H1 (cell line): ENCODE data around the gene NFIC. TPM values are rescaled to one million over a fixed set of nuclear protein-coding genes. Genes with fewer than 3 reads are reported as not detected.

ENCODE experiments used
- CTCF ChIA-PET: fragments of 300-600 bp; sonication (Branson Sonifier 250); formaldehyde crosslinking; loops from one replicate; lab custom pipeline; 2021; ENCODE audit not compliant: partially characterized antibody; lab: Charles Lee
- POLR2A ChIA-PET: fragments of 300-600 bp; sonication (Branson Sonifier 250); formaldehyde crosslinking; loops from one replicate; lab custom pipeline; 2021; ENCODE audit warnings: inconsistent platforms; ENCODE audit not compliant: partially characterized antibody; lab: Charles Lee
- DNase-seq, 2 experiments: peaks; one replicate each; pipeline versions ENCODE4 v3.0.0 to v3.0.0-alpha.2; 2010 to 2022; ENCODE audit warnings: low spot score in 2 of 2, low read depth in 1 of 2, mixed read lengths in 1 of 2
- FAIRE-seq: peaks from 2 replicates; lab custom pipeline; 2011; peaks lifted over from hg19 to GRCh38; lab: Jason Lieb, UNC
- H2AFZ ChIP-seq: 2 replicates; pipeline ENCODE4 v1.8.1; 2012; ENCODE audit warnings: low read length, inconsistent platforms
- H2AK5ac ChIP-seq: 2 replicates; pipeline ENCODE4 v1.6.1; 2013; ENCODE audit warnings: low read depth, low read length
- H2BK120ac ChIP-seq: replicated peaks from 2 replicates; pipeline ENCODE3; 2013; ENCODE audit warnings: low read depth, low read length, inconsistent platforms
- H2BK12ac ChIP-seq: 2 replicates; pipeline ENCODE4 v1.6.1; 2013; ENCODE audit warnings: low read depth, low read length
- H2BK15ac ChIP-seq: 2 replicates; pipeline ENCODE4 v1.6.1; 2013; ENCODE audit warnings: low read length
- H2BK20ac ChIP-seq: 2 replicates; pipeline ENCODE4 v1.6.1; 2013; ENCODE audit warnings: low read length
- H2BK5ac ChIP-seq: 2 replicates; pipeline ENCODE4 v1.6.1; 2013; ENCODE audit warnings: low read depth, low read length
- H3K14ac ChIP-seq: 2 replicates; pipeline ENCODE4 v1.6.1; 2013; ENCODE audit warnings: inconsistent platforms; ENCODE audit not compliant: insufficient read length
- H3K18ac ChIP-seq: 2 replicates; pipeline ENCODE4 v1.6.1; 2013; ENCODE audit warnings: low read length; ENCODE audit errors: extremely low read depth
- H3K23ac ChIP-seq: 2 replicates; pipeline ENCODE4 v1.6.1; 2013; ENCODE audit warnings: inconsistent platforms; ENCODE audit not compliant: insufficient read length
- H3K23me2 ChIP-seq: 2 replicates; pipeline ENCODE4 v1.6.1; 2013; ENCODE audit warnings: low read depth, low read length
- H3K27ac ChIP-seq: 2 replicates; pipeline ENCODE4 v1.6.1; 2011; ENCODE audit warnings: low read depth, low read length, inconsistent platforms
- H3K27me3 ChIP-seq, 4 experiments: replicated peaks in 1 of 4; 1 replicate in 1 of 4; 2 replicates in 3 of 4; pipeline versions ENCODE4 v1.6.1 to v1.8.1; 2011 to 2013; ENCODE audit warnings: low read length in 3 of 4, mild to moderate bottlenecking in 3 of 4, inconsistent platforms in 2 of 4, mixed read lengths in 2 of 4, moderate library complexity in 1 of 4; ENCODE audit not compliant: control insufficient read depth in 3 of 4, insufficient read depth in 3 of 4; ENCODE audit errors: extremely low read depth in 1 of 4
- H3K36me3 ChIP-seq, 4 experiments: 2 replicates each; pipeline versions ENCODE4 v1.6.1 to v1.8.1; 2011 to 2013; ENCODE audit warnings: mild to moderate bottlenecking in 4 of 4, low read length in 3 of 4, moderate library complexity in 2 of 4, control low read depth in 1 of 4, inconsistent platforms in 1 of 4; ENCODE audit not compliant: insufficient read depth in 4 of 4, control insufficient read depth in 2 of 4
- H3K4ac ChIP-seq: replicated peaks from 2 replicates; pipeline ENCODE3; 2013; ENCODE audit warnings: low read length, low read depth, mixed read lengths, inconsistent platforms; ENCODE audit not compliant: insufficient read length
- H3K4me1 ChIP-seq, 4 experiments: replicated peaks in 1 of 4; 1 replicate in 1 of 4; 2 replicates in 3 of 4; pipeline versions ENCODE4 v1.6.1 to v1.8.1; 2011 to 2013; ENCODE audit warnings: low read length in 3 of 4, inconsistent platforms in 2 of 4, mixed read lengths in 1 of 4; ENCODE audit not compliant: insufficient read depth in 4 of 4, control insufficient read depth in 3 of 4
- H3K4me2 ChIP-seq, 2 experiments: 2 replicates each; pipeline versions ENCODE4 v1.6.1 to v1.8.1; 2011 to 2013; ENCODE audit warnings: low read depth in 2 of 2, low read length in 2 of 2, control low read depth in 1 of 2, inconsistent platforms in 1 of 2, mild to moderate bottlenecking in 1 of 2; ENCODE audit not compliant: insufficient read depth in 1 of 2
- H3K4me3 ChIP-seq, 4 experiments: fragments of 200-600, 300-600 bp in 1 of 4; sonication (generic), shearing (Covaris generic), sonication (Bioruptor Twin) in 1 of 4; 2 replicates each; pipeline versions ENCODE4 v1.5.1 to v1.8.1; 2011 to 2016; ENCODE audit warnings: low read length in 4 of 4, low read depth in 3 of 4, control low read depth in 2 of 4, inconsistent platforms in 2 of 4, mild to moderate bottlenecking in 2 of 4, mixed read lengths in 1 of 4, moderate library complexity in 1 of 4; ENCODE audit not compliant: insufficient read depth in 2 of 4; ENCODE audit errors: extremely low read depth in 1 of 4
- H3K56ac ChIP-seq: replicated peaks from 2 replicates; pipeline ENCODE3; 2013; ENCODE audit warnings: low read depth, mild to moderate bottlenecking, mixed read lengths, low read length, inconsistent platforms; ENCODE audit not compliant: insufficient read length
- H3K79me1 ChIP-seq: 2 replicates; pipeline ENCODE4 v1.6.1; 2013; ENCODE audit warnings: low read depth, low read length, control low read depth
- H3K79me2 ChIP-seq, 2 experiments: 2 replicates each; pipeline versions ENCODE4 v1.6.1 to v1.8.1; 2012 to 2013; ENCODE audit warnings: low read length in 2 of 2, mild to moderate bottlenecking in 2 of 2, inconsistent platforms in 1 of 2; ENCODE audit not compliant: insufficient read depth in 2 of 2, control insufficient read depth in 1 of 2
- H3K9ac ChIP-seq, 4 experiments: replicated peaks in 1 of 4; 1 replicate in 1 of 4; 2 replicates in 3 of 4; pipeline versions ENCODE4 v1.6.1 to v1.8.1; 2011 to 2013; ENCODE audit warnings: low read depth in 3 of 4, low read length in 3 of 4, control low read depth in 2 of 4, mild to moderate bottlenecking in 2 of 4, moderate library complexity in 2 of 4, inconsistent platforms in 1 of 4; ENCODE audit errors: extremely low read depth in 1 of 4
- H3K9me3 ChIP-seq, 2 experiments: 2 replicates each; pipeline versions ENCODE4 v1.6.1 to v1.8.1; 2012 to 2013; ENCODE audit warnings: mild to moderate bottlenecking in 2 of 2, moderate library complexity in 2 of 2, control low read depth in 1 of 2, inconsistent platforms in 1 of 2, low read depth in 1 of 2, low read length in 1 of 2, mixed read lengths in 1 of 2; ENCODE audit not compliant: insufficient read depth in 2 of 2
- H4K20me1 ChIP-seq, 2 experiments: replicated peaks in 1 of 2; 2 replicates each; pipeline versions ENCODE3 to v1.8.1; 2011 to 2013; ENCODE audit warnings: inconsistent platforms in 2 of 2, low read length in 2 of 2, mild to moderate bottlenecking in 1 of 2; ENCODE audit not compliant: insufficient read depth in 2 of 2, control insufficient read depth in 1 of 2
- H4K5ac ChIP-seq: 2 replicates; pipeline ENCODE4 v1.6.1; 2013; ENCODE audit warnings: low read length, low read depth, mixed read lengths, inconsistent platforms; ENCODE audit not compliant: insufficient read length
- H4K8ac ChIP-seq: 2 replicates; pipeline ENCODE4 v1.8.0; 2013; ENCODE audit warnings: mild to moderate bottlenecking, moderate library complexity, low read length, inconsistent platforms; ENCODE audit not compliant: insufficient read depth; ENCODE audit errors: extremely low read depth
- H4K91ac ChIP-seq: replicated peaks from 2 replicates; pipeline ENCODE3; 2013; ENCODE audit warnings: low read length, mixed read lengths, inconsistent platforms; ENCODE audit not compliant: insufficient read length
- ASH2L ChIP-seq: fragments of 200-600, 300-600 bp; sonication (generic); IDR thresholded peaks from one replicate; pipeline ENCODE4 v1.7.1; 2017; ENCODE audit warnings: low read length
- ATF3 ChIP-seq: IDR thresholded peaks from 2 replicates; pipeline ENCODE4 v1.6.1; 2011; ENCODE audit warnings: low read depth, mild to moderate bottlenecking, low read length; ENCODE audit not compliant: insufficient read depth
- EP300 ChIP-seq, 2 experiments: IDR thresholded peaks; 1 replicate in 1 of 2; 2 replicates in 1 of 2; pipeline ENCODE4 v1.6.1; 2011 to 2012; ENCODE audit warnings: low read depth in 2 of 2, low read length in 2 of 2, mild to moderate bottlenecking in 2 of 2, borderline replicate concordance in 1 of 2, inconsistent platforms in 1 of 2, moderate library complexity in 1 of 2
- KDM5A ChIP-seq: fragments of 200-600 bp; IDR thresholded peaks from 2 replicates; pipeline ENCODE4 v1.7.1; 2012; ENCODE audit warnings: mild to moderate bottlenecking, low read length, inconsistent platforms, mixed read lengths
- MAFK ChIP-seq: IDR thresholded peaks from 2 replicates; pipeline ENCODE4 v1.6.1; 2012; ENCODE audit warnings: low read depth, mild to moderate bottlenecking, improper control_type of control experiment, low read length
- SP4 ChIP-seq: IDR thresholded peaks from 2 replicates; pipeline ENCODE4 v1.6.1; 2012; ENCODE audit warnings: low read length, inconsistent platforms
- TCF12 ChIP-seq: IDR thresholded peaks from 2 replicates; pipeline ENCODE4 v1.6.1; 2011; ENCODE audit warnings: low read depth, mild to moderate bottlenecking, low read length
- WGBS, 2 experiments: shearing (Covaris generic) in 1 of 2; methylation state at CpG; one replicate each; pipeline versions ENCODE4 v1.1.6 to v1.1.7; 2013 to 2015; ENCODE audit warnings: low lambda C conversion rate in 2 of 2, mixed read lengths in 2 of 2, inconsistent platforms in 1 of 2, low coverage in 1 of 2, missing lambda C conversion rate in 1 of 2; ENCODE audit not compliant: insufficient replicate concordance in 2 of 2, insufficient coverage in 1 of 2, insufficient read length in 1 of 2; ENCODE audit errors: extremely low coverage in 1 of 2, missing lambda C conversion rate in 1 of 2; 5-methylcytosine and 5-hydroxymethylcytosine counted together
- polyA plus RNA-seq, 7 experiments: library from polyadenylated mRNA; depleted of rRNA in 3 of 7; stranded (reverse) in 5 of 7; unstranded in 2 of 7; fragments of >200 nt in 5 of 7; fragments of 200-250 nt in 2 of 7; gene quantifications; 1 replicate in 5 of 7; 2 replicates in 1 of 7; 4 replicates in 1 of 7; pipeline versions ENCODE4 v1.2.1 to v1.2.3, GENCODE V29; 2011 to 2013; ENCODE audit warnings: missing spikeins in 2 of 7, mixed read lengths in 2 of 7
- total RNA-seq: library from RNA; stranded (reverse); fragmentation: NEBNext Ultra II Directional; extraction: Animal tissue kit (Norgen Biotek cat#: 25700); gene quantifications from 2 replicates; pipeline ENCODE4 v1.2.1, GENCODE V29; 2021

NFIC gene
- total and polyA plus RNA-seq, 2 of the 8 experiments (the other 6 are each of a cell fraction or from before 2014, with no cell fraction given): 0.56 to 3.2 TPM

GRCh38 chr19:3456925-3457527 is 90.6 kb downstream of the NFIC start:
- Histone ChIP-seq H3K56ac (no peak overlapping the region), H2BK15ac (no peak overlapping the region), H3K23me2 (peaks cover 4% of the 10 kb centered on the region; the same call in 1 of the 2 replicates), H2BK5ac (no peak overlapping the region), H2BK12ac (no peak overlapping the region; the same call in 1 of the 2 replicates), H3K4me3 (no peak overlapping the region), H3K9ac (no peak overlapping the region), H3K4me1 (peaks cover 0 to 24% (median 9%) of the 10 kb centered on the region in 4 experiments; a peak in 6 of 7 replicates), H3K79me2 (no peaks in the 10 kb centered on the region), H2BK120ac (no peak overlapping the region), H3K79me1 (no peaks in the 10 kb centered on the region), H4K8ac (no peak overlapping the region), H3K27ac (no peak overlapping the region), H3K36me3 (no peaks in the 10 kb centered on the region), H4K20me1 (peaks cover 3 to 7% of the 10 kb centered on the region in 2 experiments), H2AK5ac (peak overlapping the region; percentile 15; the same call in 1 of the 2 replicates), H3K23ac (no peak overlapping the region), H2AFZ (no peak overlapping the region), H3K14ac (no peak overlapping the region), H3K9me3 (no peaks in the 10 kb centered on the region), H3K4ac (no peak overlapping the region), H4K5ac (no peak overlapping the region), H2BK20ac (no peak overlapping the region), H4K91ac (no peak overlapping the region), H3K4me2 (no peak overlapping the region), H3K18ac (no peak overlapping the region; the same call in 1 of the 2 replicates), H3K27me3 (peaks cover 6 to 35% (median 25%) of the 10 kb centered on the region in 4 experiments)
- ChIA-PET POLR2A (interaction anchor here (0.6 kb wide), 1 partner anchor 15 kb away, joined by 3 read pairs; no protein-coding TSS in a partner anchor), CTCF (interaction anchor here (0.7 to 1.8 kb wide), 5 partner anchors 11 to 96 kb away, joined by 3 to 6 read pairs (median 4); no protein-coding TSS in a partner anchor)
- DNase-seq: no peak
- no peak for FAIRE-seq
- WGBS, 2 experiments: 80% methylated on average over 17 of the region's 18 CpGs; no CpG with 5 or more reads in 1 of the 2 experiments
- TF ChIP-seq ATF3 (no peak), KDM5A (no peak), ASH2L (no peak), MAFK (no peak), SP4 (no peak), EP300 (IDR thresholded peaks at IDR 0.05; ENCODE audit: borderline replicate concordance in 1 of 2, low read depth in 2 of 2, low read length in 2 of 2) (no peak), TCF12 (no peak)
